CD4-positive, alpha-beta T cell treated with Interleukin-15 for 1 hour (primary cell): Measurements from ENCODE around the gene RPS6KC1.
"Not testable (repeated sequence)": the region's sequence is repeated elsewhere in the genome, so short reads cannot be mapped to it uniquely, and the experiment has no call there.

Source experiments
- DNase-seq: peaks from one replicate; pipeline ENCODE4 v3.0.0-alpha.2; 2020

The RPS6KC1 gene

GRCh38 chr1:213107613-213108012, 56.6 kb downstream of the RPS6KC1 start:
- DNase-seq, result no peak

DNA sequence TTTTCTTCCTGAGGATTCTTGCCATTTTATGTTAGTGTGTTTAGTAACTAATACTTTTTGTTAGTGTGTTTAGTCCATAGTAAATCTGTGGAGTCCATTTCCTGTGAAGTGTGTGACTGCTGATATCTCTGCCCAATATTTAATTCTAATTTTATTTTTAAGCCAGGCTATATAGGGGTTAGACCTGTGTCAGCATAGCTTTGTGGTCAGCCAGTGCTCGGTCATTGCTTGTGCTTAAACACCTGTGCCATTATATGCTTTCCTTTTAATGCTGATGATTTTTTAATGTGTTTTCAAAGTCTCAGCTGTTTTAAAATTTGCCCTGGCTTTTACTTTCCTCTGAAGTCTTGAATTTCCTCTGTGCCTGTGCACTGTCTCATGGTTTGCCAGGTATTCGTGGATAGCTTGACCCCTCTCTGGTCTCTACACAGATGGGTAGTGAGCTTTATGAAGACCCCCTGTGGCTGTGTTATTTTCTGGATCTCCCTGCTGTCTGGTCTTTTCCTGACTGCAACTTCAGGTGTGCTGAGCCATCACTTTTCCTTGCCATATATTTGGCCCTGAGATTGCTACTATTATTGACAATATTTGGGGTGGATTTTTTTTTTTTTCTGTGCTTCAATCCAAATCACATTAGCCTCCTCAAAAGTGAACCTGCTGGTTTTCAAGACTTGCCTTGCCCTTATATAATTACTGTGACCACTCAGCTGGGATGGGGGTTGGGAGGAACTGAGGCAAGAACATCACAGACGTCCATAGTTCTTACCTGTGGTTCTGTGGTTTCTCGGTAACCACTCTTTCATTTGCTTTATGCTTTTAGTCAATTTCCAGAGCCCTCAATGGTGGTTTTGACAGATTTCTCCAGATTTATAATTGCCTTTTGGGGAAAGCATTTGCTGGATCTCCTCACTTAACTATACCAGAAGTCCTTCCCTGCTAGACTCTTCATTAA, 59.6 kb downstream of the RPS6KC1 start:
- no peak for DNase-seq

DNA sequence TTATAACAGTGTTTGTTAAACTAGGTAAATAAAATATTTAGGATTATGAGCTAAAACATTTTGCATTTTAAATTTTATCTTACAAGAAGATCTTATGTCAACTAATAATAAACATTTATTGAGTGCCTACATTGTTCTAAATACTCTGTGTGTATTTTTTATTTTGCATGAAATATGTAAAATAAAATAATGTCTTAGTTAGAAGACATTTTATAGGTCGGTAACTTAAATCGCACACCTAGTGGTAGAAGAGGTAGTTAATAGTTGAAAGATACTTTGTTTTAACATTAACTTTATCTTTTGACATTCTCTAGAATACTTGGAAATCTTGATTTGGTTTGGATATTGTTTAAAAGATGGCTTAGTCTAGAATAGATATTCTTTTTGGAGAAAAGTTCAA, 60.5 kb downstream of the RPS6KC1 start:
- DNase-seq, result no peak

- not testable (repeated sequence) for DNase-seq
Measured at GRCh38 chr1:213112723-213113122, 61.7 kb downstream of the RPS6KC1 start.

DNA sequence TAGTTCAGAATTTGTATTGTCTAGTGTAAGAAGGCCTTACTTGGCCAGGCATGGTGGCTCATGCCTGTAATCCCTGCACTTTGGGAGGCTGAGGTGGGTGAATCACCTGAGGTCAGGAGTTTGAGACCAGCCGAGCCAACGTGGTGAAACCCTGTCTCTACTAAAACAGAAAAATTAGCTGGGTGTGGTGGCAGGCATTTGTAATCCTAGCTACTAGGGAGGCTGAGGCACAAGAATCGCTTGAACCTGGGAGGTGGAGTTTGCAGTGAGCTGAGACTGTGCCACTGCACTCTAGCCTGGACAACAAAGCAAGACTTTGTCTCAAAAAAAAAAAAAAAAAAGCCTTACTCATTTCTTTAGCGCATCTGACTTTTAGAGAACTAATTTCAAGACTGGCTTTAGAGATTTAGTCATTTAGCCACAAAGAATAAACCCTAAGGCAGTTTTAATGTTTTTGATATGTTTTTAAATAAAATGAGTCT, 66.7 kb downstream of the RPS6KC1 start:
- DNase-seq, result not testable (repeated sequence)

GRCh38 chr1:213119794-213120193, 68.8 kb downstream of the RPS6KC1 start:
- no peak for DNase-seq

- no peak for DNase-seq
Measured at GRCh38 chr1:213120386-213120785, 69.3 kb downstream of the RPS6KC1 start.

DNA sequence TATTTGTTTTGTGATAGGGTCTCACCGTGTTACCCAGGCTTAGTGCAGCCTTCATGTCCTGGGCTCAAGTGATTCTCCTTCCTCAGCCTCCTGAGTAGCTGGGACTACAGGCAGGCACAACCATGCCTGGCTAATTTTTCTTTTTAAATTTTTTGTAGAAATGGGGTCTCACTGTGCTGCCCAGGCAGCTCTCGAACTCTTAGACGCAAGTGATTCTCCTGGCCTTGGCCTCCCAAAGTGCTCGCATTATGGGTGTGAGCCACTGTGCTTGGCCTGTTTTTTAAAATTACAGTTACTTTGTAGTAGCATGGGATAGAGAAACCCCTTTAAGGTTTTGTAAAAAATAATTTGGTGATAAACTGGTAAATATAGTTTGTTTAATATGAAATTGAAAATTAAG, 69.9 kb downstream of the RPS6KC1 start:
- no peak for DNase-seq

DNA sequence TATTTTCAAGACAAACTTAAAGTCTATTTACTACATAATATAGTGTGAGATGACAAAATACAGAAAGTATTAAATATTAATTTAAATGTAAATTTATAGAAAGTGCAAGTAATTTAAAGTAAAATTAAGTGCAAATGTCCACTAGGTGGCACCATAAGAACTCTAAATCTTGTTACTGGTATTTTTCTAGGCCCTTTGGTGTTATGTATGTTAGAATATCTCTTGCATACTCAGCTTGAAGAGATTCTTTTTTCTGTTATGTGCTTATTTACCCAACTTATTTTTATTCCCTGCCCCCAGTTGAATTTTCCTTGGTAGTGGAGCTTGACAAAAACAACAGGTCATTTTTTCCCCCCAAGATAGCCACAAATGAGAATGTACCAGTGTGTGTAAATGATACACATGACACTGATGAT, 71.5 kb downstream of the RPS6KC1 start:
- DNase-seq, result no peak

- no peak for DNase-seq
Measured at GRCh38 chr1:213123087-213123486, 72.0 kb downstream of the RPS6KC1 start.

- DNase-seq, result no peak
Measured at GRCh38 chr1:213123536-213123935, 72.5 kb downstream of the RPS6KC1 start.

DNA sequence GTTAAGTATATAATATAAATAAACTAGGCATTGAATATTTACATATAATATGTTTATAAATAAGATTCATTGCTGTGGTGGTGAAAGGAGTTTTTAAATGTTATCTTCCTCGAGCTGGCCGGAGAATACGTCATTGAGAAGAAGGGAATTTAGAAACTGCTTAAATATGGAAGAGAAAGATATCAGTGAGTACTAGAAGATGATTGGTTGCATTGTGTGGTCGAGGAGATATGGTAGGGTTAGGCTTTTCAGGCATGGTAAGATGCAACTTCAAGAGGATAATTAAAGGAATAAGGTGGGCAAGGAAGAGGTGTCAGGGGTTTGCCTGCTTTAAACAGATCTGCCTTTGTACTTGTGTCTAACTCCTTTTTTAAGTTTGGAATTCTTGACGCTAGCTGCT, 73.5 kb downstream of the RPS6KC1 start:
- no peak for DNase-seq

- no peak for DNase-seq
Measured at GRCh38 chr1:213125643-213126042, 74.6 kb downstream of the RPS6KC1 start.

DNA sequence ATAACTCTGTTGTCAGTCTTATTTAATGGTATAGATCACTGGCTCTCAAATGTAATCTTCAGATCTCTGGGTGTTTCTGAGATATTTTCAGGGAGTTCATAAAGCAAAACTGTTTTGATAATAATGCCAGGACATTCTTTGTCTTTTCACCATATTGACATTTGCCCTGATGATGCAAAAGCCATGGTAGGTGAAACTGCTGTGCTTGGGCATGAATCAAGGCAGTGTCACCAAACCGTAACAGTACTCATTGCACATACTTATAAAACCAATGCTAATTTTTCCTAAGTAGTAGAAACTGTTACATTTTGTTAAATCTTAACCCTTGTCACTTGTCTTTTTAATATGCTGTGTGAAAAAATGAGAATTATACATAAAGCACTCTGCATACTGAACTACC, 76.0 kb downstream of the RPS6KC1 start:
- DNase-seq, result no peak

- no peak for DNase-seq
Measured at GRCh38 chr1:213131851-213132655, 81.0 kb downstream of the RPS6KC1 start.

DNA sequence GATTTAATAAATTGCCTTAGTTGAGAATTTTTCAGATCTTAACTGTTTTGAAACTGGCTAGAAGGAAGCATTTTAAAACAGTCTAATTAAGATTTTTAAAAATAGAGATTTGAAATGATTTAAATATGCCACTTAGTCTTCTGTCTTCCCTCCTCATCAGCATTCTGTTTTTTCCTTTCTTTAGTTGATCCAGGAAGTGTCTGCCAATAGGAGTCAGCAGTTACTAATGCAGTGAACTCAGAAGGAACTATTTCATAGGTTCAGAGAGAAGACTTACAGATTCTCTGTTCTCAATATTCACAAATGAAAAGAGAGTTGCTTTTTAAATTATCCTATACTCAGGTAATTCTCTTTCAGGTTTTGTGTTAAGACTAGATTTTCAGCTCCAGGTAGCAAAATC, 84.5 kb downstream of the RPS6KC1 start:
- no peak for DNase-seq

- DNase-seq, result no peak
Measured at GRCh38 chr1:213136190-213136917, 85.3 kb downstream of the RPS6KC1 start.

DNA sequence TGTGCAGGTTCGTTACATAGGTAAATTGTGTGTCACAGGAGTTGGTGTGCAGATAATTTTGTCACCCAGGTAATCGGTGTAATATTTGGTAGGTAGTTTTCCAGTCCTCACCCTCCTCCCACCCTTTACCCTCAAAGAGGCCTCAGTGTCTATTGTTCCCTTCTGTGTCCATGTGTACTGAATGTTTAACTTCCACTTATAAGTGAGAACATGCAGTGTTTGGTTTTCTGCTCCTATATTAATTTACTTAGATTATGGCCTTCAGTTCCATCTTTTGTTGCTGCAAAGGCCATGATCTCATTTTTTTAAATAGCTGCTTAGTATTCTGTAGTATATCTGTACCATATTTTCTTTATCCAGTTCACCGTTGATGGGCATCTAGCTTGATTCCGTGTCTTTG, 87.3 kb downstream of the RPS6KC1 start:
- no peak for DNase-seq

- DNase-seq, result no peak
Measured at GRCh38 chr1:213138892-213139291, 87.9 kb downstream of the RPS6KC1 start.

GRCh38 chr1:213148905-213149304, 97.9 kb downstream of the RPS6KC1 start:
- DNase-seq, result no peak

GRCh38 chr1:213150090-213150489, 99.0 kb downstream of the RPS6KC1 start:
- not testable (repeated sequence) for DNase-seq

DNA sequence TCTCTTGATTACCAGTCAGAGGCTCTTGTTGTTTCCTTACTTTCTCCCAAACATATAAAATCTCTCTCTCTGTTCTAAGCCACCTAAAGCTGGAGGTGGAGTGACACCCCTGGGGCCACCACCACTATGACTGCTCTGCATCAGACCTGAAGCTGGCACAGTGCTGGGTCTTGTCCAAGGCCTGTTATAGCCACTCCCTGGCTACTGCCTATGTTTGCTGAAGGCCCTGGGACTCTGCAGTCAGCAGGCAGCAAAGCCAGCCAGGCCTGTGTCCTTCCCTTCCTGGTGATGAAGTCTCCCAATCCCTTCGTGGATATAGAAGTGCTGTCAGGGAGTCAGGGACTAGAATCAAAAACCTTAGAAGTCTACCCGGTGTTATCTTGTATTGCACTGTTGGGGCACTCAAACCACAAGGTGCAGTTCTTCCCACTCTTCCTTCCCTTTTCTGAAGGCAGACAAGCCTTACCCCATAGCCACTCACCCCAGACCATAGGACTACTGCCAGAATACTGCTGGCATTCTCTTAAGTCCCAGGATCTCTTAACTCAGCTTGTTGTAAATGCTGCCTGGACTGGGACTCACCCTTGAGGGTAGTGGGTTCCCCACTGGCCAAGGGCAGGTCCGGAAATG, 103.1 kb downstream of the RPS6KC1 start:
- no peak for DNase-seq

DNA sequence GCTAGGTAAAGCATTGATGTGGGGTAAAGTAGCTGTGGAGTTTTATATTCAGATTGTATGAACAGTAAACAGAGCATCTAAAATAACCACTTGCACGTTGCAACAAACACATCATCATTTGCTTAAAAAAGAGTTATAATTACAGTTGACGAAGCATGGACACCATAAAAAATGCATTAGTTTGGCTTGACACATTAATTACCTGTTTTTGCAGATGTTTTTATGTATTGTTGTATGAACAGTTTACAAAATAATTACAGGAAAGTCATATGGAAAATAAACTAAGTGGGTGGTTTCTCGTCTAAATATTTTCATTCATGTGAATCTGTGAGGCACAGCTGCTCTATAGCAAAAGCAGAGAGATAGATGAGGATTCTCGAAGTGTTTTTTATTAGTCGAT, 108.3 kb downstream of the RPS6KC1 start:
- DNase-seq, result no peak
